A549 (cell line): Measurements from ENCODE around the gene ST8SIA1.

Experiments
- CHD4 ChIP-seq: fragments of 200-600 bp; sonication (generic); IDR thresholded peaks from 2 replicates; pipeline ENCODE4 v1.6.1; 2016; ENCODE audit warnings: antibody characterized with exemption, mild to moderate bottlenecking, borderline replicate concordance
- EP300 ChIP-seq, 2 experiments: fragments of >200 bp; sonication (Bioruptor Twin); formaldehyde crosslinking; IDR thresholded peaks; 2 replicates in 1 of 2; 3 replicates in 1 of 2; pipeline ENCODE4 v1.6.1; 2016 to 2017
- ESRRA ChIP-seq: fragments of 150-350 bp; IDR thresholded peaks from 2 replicates; pipeline ENCODE4 v1.6.1; 2014; ENCODE audit warnings: mild to moderate bottlenecking, low read length, borderline replicate concordance
- POLR2A ChIP-seq: IDR thresholded peaks from 2 replicates; pipeline ENCODE4 v1.6.1; 2012; ENCODE audit warnings: mild to moderate bottlenecking, low read length
- RFX5 ChIP-seq: fragments of 450-650 bp; IDR thresholded peaks from 2 replicates; pipeline ENCODE4 v1.7.1; 2014; ENCODE audit warnings: antibody characterized with exemption, mild to moderate bottlenecking, moderate library complexity
- SREBF2 ChIP-seq: fragments of 450-650 bp; IDR thresholded peaks from 2 replicates; pipeline ENCODE4 v1.6.1; 2014; ENCODE audit warnings: mild to moderate bottlenecking, moderate library complexity
- ZFP36 ChIP-seq: fragments of 450-650 bp; IDR thresholded peaks from 2 replicates; pipeline ENCODE4 v1.6.1; 2014; ENCODE audit warnings: borderline replicate concordance; ENCODE audit not compliant: partially characterized antibody
- TF ChIP-seq, protein P1 (sequence below): fragments of 450-650 bp; IDR thresholded peaks from 2 replicates; pipeline ENCODE4 v1.6.1; 2014; ENCODE audit warnings: antibody characterized with exemption
- TF ChIP-seq, protein P2 (sequence below): fragments of >200 bp; sonication (Bioruptor Twin); formaldehyde crosslinking; IDR thresholded peaks from 3 replicates; pipeline ENCODE4 v1.5.1; 2016
- TF ChIP-seq, protein P3 (sequence below): IDR thresholded peaks from 2 replicates; pipeline ENCODE4 v1.6.1; 2012
- TF ChIP-seq, protein P4 (sequence below): IDR thresholded peaks from 2 replicates; pipeline ENCODE4 v1.6.1; 2012

DNA sequence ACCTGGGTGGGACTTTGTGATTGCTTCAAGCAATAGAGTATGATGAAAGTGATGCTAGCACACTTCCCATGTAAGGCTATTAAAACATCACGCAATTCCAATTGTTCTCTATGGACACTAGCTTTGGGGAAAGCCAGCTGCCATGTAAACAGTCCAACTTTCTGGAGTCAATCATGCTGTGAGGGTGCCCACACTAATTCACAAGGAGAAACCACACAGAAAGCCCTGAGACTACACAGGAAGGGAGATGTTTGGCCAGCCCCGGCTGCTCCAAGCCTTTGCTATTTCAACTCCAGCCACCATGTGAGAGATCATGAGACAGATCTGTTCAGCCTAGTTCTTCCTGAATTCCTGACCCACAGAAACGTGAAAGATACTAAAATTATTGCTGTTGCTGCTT is 96.3 kb downstream of the ST8SIA1 start:
- no peak for TF ChIP-seq SREBF2
- TF ChIP-seq, protein P1, sequence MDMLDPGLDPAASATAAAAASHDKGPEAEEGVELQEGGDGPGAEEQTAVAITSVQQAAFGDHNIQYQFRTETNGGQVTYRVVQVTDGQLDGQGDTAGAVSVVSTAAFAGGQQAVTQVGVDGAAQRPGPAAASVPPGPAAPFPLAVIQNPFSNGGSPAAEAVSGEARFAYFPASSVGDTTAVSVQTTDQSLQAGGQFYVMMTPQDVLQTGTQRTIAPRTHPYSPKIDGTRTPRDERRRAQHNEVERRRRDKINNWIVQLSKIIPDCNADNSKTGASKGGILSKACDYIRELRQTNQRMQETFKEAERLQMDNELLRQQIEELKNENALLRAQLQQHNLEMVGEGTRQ: no peak
- TF ChIP-seq, protein P2, sequence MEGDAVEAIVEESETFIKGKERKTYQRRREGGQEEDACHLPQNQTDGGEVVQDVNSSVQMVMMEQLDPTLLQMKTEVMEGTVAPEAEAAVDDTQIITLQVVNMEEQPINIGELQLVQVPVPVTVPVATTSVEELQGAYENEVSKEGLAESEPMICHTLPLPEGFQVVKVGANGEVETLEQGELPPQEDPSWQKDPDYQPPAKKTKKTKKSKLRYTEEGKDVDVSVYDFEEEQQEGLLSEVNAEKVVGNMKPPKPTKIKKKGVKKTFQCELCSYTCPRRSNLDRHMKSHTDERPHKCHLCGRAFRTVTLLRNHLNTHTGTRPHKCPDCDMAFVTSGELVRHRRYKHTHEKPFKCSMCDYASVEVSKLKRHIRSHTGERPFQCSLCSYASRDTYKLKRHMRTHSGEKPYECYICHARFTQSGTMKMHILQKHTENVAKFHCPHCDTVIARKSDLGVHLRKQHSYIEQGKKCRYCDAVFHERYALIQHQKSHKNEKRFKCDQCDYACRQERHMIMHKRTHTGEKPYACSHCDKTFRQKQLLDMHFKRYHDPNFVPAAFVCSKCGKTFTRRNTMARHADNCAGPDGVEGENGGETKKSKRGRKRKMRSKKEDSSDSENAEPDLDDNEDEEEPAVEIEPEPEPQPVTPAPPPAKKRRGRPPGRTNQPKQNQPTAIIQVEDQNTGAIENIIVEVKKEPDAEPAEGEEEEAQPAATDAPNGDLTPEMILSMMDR: no peak
- TF ChIP-seq POLR2A: no peak
- TF ChIP-seq, protein P3, sequence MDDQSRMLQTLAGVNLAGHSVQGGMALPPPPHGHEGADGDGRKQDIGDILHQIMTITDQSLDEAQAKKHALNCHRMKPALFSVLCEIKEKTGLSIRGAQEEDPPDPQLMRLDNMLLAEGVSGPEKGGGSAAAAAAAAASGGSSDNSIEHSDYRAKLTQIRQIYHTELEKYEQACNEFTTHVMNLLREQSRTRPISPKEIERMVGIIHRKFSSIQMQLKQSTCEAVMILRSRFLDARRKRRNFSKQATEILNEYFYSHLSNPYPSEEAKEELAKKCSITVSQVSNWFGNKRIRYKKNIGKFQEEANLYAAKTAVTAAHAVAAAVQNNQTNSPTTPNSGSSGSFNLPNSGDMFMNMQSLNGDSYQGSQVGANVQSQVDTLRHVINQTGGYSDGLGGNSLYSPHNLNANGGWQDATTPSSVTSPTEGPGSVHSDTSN: no peak
- no peak for TF ChIP-seq CHD4
- TF ChIP-seq, protein P4, sequence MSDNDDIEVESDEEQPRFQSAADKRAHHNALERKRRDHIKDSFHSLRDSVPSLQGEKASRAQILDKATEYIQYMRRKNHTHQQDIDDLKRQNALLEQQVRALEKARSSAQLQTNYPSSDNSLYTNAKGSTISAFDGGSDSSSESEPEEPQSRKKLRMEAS: no peak
- TF ChIP-seq EP300 (IDR thresholded peaks at IDR 0.05): no peak
- TF ChIP-seq RFX5: no peak
- TF ChIP-seq ZFP36: no peak
- TF ChIP-seq ESRRA: no peak
